Neural cell (in vitro differentiated cells): Measurements from ENCODE around the gene CDH8. TPM values are rescaled to one million over a fixed set of nuclear protein-coding genes. Genes with fewer than 3 reads are reported as not detected.

Experiments
- H2AFZ ChIP-seq: fragments of 200-600, 300-800 bp; sonication (generic), shearing (Covaris generic); 2 replicates; pipeline ENCODE4 v1.6.0; 2014; ENCODE audit warnings: low read depth, mild to moderate bottlenecking, antibody characterized with exemption, low read length, moderate library complexity
- H3F3A ChIP-seq: fragments of 200-600 bp; shearing (Covaris generic); 2 replicates; pipeline ENCODE4 v1.6.1; 2016; ENCODE audit warnings: mild to moderate bottlenecking, moderate library complexity, mixed read lengths, antibody characterized with exemption, low read length; ENCODE audit not compliant: insufficient read depth, poor library complexity, severe bottlenecking
- H3K27ac ChIP-seq: fragments of 200-600, 300-800 bp; sonication (generic), shearing (Covaris generic); 2 replicates; pipeline ENCODE4 v1.5.1; 2014; ENCODE audit warnings: mild to moderate bottlenecking, low read length, moderate library complexity
- H3K27me3 ChIP-seq: fragments of 300-800, 200-600 bp; sonication (generic), shearing (Covaris generic); 2 replicates; pipeline ENCODE4 v1.6.0; 2014; ENCODE audit warnings: mild to moderate bottlenecking, low read depth, low read length, moderate library complexity; ENCODE audit not compliant: insufficient read depth
- H3K36me3 ChIP-seq: fragments of 300-800, 200-600 bp; sonication (generic), shearing (Covaris generic); 2 replicates; pipeline ENCODE4 v1.5.1; 2014; ENCODE audit warnings: mild to moderate bottlenecking, antibody characterized with exemption, low read length, moderate library complexity; ENCODE audit not compliant: insufficient read depth
- H3K4me2 ChIP-seq: fragments of 300-800, 200-600 bp; sonication (generic), shearing (Covaris generic); 2 replicates; pipeline ENCODE4 v1.6.0; 2014; ENCODE audit warnings: mild to moderate bottlenecking, low read length
- H3K4me3 ChIP-seq: fragments of 300-800, 200-600 bp; sonication (generic), shearing (Covaris generic); 2 replicates; pipeline ENCODE4 v1.5.1; 2014; ENCODE audit warnings: mild to moderate bottlenecking, low read length, moderate library complexity
- H3K79me2 ChIP-seq: fragments of 200-600 bp; shearing (Covaris generic); replicated peaks from 2 replicates; pipeline ENCODE4 v1.6.0; 2014; ENCODE audit warnings: mild to moderate bottlenecking, low read length, moderate library complexity; ENCODE audit not compliant: insufficient read depth
- H3K9ac ChIP-seq: fragments of 300-800, 200-600 bp; sonication (generic), shearing (Covaris generic); 2 replicates; pipeline ENCODE4 v1.6.1; 2016; ENCODE audit warnings: mild to moderate bottlenecking, low read length, mixed read lengths
- H3K9me2 ChIP-seq: fragments of 200-600 bp; shearing (Covaris generic); 2 replicates; pipeline ENCODE4 v1.6.1; 2016; ENCODE audit warnings: mild to moderate bottlenecking, low read length, mixed read lengths; ENCODE audit not compliant: insufficient read depth
- H3K9me3 ChIP-seq: fragments of 200-600, 300-800 bp; sonication (generic), shearing (Covaris generic); 2 replicates; pipeline ENCODE4 v1.6.1; 2016; ENCODE audit warnings: mild to moderate bottlenecking, mixed run types, low read length, moderate library complexity, mixed read lengths
- H4K20me1 ChIP-seq: fragments of 200-600 bp; shearing (Covaris generic); 2 replicates; pipeline ENCODE4 v1.6.1; 2016; ENCODE audit warnings: mild to moderate bottlenecking, mixed run types; ENCODE audit not compliant: insufficient read depth
- CTCF ChIP-seq: fragments of 450-650 bp; IDR thresholded peaks from 2 replicates; pipeline ENCODE4 v1.5.1; 2014; ENCODE audit warnings: antibody characterized with exemption, mild to moderate bottlenecking, moderate library complexity; ENCODE audit not compliant: poor library complexity, severe bottlenecking
- EP300 ChIP-seq: fragments of 450-650 bp; conservative IDR thresholded peaks from 2 replicates; pipeline ENCODE4 v1.6.1; 2014; ENCODE audit warnings: antibody characterized with exemption, mild to moderate bottlenecking, moderate library complexity; ENCODE audit not compliant: poor library complexity, severe bottlenecking
- EZH2 ChIP-seq: fragments of 200-600, 300-800 bp; shearing (Covaris generic), sonication (generic); IDR thresholded peaks from 2 replicates; pipeline ENCODE4 v1.6.1; 2014; ENCODE audit warnings: antibody characterized with exemption, low read length, borderline replicate concordance, mild to moderate bottlenecking; ENCODE audit not compliant: insufficient read depth, poor library complexity, severe bottlenecking
- MXI1 ChIP-seq: fragments of 450-650 bp; conservative IDR thresholded peaks from 2 replicates; pipeline ENCODE4 v1.6.1; 2014; ENCODE audit warnings: antibody characterized with exemption, mild to moderate bottlenecking; ENCODE audit not compliant: poor library complexity, severe bottlenecking
- POLR2AphosphoS5 ChIP-seq: IDR thresholded peaks from 2 replicates; pipeline ENCODE4 v1.6.1; 2012
- RAD21 ChIP-seq: fragments of 450-650 bp; conservative IDR thresholded peaks from 2 replicates; pipeline ENCODE4 v1.6.1; 2014; ENCODE audit warnings: antibody characterized with exemption, mild to moderate bottlenecking, moderate library complexity
- SMC3 ChIP-seq: fragments of 450-650 bp; conservative IDR thresholded peaks from 2 replicates; pipeline ENCODE4 v1.6.1; 2014; ENCODE audit warnings: antibody characterized with exemption, mild to moderate bottlenecking, moderate library complexity; ENCODE audit not compliant: poor library complexity
- TAF1 ChIP-seq: IDR thresholded peaks from 2 replicates; pipeline ENCODE4 v1.6.1; 2012; ENCODE audit warnings: low read depth
- polyA plus RNA-seq: library from polyadenylated mRNA; depleted of rRNA; stranded (reverse); fragments of >200 nt; gene quantifications from 2 replicates; pipeline ENCODE4 v1.2.3, GENCODE V29; 2014
- TF ChIP-seq, protein P1 (sequence below): IDR thresholded peaks from 2 replicates; pipeline ENCODE4 v1.6.1; 2012; ENCODE audit warnings: borderline replicate concordance

The CDH8 gene
- polyA plus RNA-seq, 1 donor from 2014 or later, result 5.0 TPM

GRCh38 chr16:62077998-62078397 is 41.8 kb upstream of the CDH8 start:
- no peak overlapping the region for H3K4me2 ChIP-seq
- no peaks in the 10 kb centered on the region for H3K9me3 ChIP-seq
- no peak overlapping the region for H2AFZ ChIP-seq
- no peak overlapping the region for H3K27ac ChIP-seq
- H3K9ac ChIP-seq, result no peak overlapping the region
- no peaks in the 10 kb centered on the region for H3F3A ChIP-seq
- no peak for TF ChIP-seq EP300
- no peak for TF ChIP-seq SMC3
- no peak for TF ChIP-seq RAD21
- TF ChIP-seq TAF1, result no peak
- no peak for TF ChIP-seq EZH2
- TF ChIP-seq POLR2AphosphoS5, result no peak
- H3K4me3 ChIP-seq, result no peak overlapping the region
- H3K9me2 ChIP-seq, result no peaks in the 10 kb centered on the region
- H4K20me1 ChIP-seq, result no peaks in the 10 kb centered on the region
- H3K36me3 ChIP-seq, result no peaks in the 10 kb centered on the region
- no peaks in the 10 kb centered on the region for H3K79me2 ChIP-seq
- H3K27me3 ChIP-seq, result no peaks in the 10 kb centered on the region

GRCh38 chr16:62076886-62077285 is 40.6 kb upstream of the CDH8 start:
- Histone ChIP-seq H3K27ac (no peak overlapping the region), H4K20me1 (no peaks in the 10 kb centered on the region), H3K4me3 (no peak overlapping the region), H3K9ac (no peak overlapping the region), H3F3A (no peaks in the 10 kb centered on the region), H3K36me3 (no peaks in the 10 kb centered on the region), H3K4me2 (no peak overlapping the region), H3K27me3 (no peaks in the 10 kb centered on the region), H3K79me2 (no peaks in the 10 kb centered on the region), H3K9me3 (no peaks in the 10 kb centered on the region), H3K9me2 (no peaks in the 10 kb centered on the region), H2AFZ (no peak overlapping the region)
- TF ChIP-seq, protein P1, sequence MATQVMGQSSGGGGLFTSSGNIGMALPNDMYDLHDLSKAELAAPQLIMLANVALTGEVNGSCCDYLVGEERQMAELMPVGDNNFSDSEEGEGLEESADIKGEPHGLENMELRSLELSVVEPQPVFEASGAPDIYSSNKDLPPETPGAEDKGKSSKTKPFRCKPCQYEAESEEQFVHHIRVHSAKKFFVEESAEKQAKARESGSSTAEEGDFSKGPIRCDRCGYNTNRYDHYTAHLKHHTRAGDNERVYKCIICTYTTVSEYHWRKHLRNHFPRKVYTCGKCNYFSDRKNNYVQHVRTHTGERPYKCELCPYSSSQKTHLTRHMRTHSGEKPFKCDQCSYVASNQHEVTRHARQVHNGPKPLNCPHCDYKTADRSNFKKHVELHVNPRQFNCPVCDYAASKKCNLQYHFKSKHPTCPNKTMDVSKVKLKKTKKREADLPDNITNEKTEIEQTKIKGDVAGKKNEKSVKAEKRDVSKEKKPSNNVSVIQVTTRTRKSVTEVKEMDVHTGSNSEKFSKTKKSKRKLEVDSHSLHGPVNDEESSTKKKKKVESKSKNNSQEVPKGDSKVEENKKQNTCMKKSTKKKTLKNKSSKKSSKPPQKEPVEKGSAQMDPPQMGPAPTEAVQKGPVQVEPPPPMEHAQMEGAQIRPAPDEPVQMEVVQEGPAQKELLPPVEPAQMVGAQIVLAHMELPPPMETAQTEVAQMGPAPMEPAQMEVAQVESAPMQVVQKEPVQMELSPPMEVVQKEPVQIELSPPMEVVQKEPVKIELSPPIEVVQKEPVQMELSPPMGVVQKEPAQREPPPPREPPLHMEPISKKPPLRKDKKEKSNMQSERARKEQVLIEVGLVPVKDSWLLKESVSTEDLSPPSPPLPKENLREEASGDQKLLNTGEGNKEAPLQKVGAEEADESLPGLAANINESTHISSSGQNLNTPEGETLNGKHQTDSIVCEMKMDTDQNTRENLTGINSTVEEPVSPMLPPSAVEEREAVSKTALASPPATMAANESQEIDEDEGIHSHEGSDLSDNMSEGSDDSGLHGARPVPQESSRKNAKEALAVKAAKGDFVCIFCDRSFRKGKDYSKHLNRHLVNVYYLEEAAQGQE, result no peak
- TF ChIP-seq TAF1 (no peak), SMC3 (no peak), RAD21 (no peak), MXI1 (no peak), EP300 (no peak), CTCF (no peak), EZH2 (no peak)

- Histone ChIP-seq H3K4me2 (no peak overlapping the region), H3K36me3 (no peaks in the 10 kb centered on the region), H3K4me3 (no peak overlapping the region), H3K27me3 (no peaks in the 10 kb centered on the region), H3F3A (no peaks in the 10 kb centered on the region), H3K9ac (no peak overlapping the region), H3K79me2 (no peaks in the 10 kb centered on the region), H3K27ac (no peak overlapping the region), H3K9me3 (no peaks in the 10 kb centered on the region), H2AFZ (no peak overlapping the region), H4K20me1 (no peaks in the 10 kb centered on the region), H3K9me2 (no peaks in the 10 kb centered on the region)
- TF ChIP-seq RAD21 (no peak), CTCF (no peak), TAF1 (no peak), SMC3 (no peak), POLR2AphosphoS5 (no peak), EP300 (no peak), MXI1 (no peak), EZH2 (no peak)
- TF ChIP-seq, protein P1, result no peak
Observed at GRCh38 chr16:62068747-62069146, 32.5 kb upstream of the CDH8 start.
